HG03469 (cell line): ENCODE results near the gene FCGBP.
"Not testable (repeated sequence)": the region's sequence is repeated elsewhere in the genome, so short reads cannot be mapped to it uniquely, and the experiment has no call there.

Experiments used
- ATAC-seq: cut with Tn5 transposase; IDR thresholded peaks from one replicate; pipeline ENCODE4 v1.9.1; 2021; ENCODE audit warnings: mild to moderate bottlenecking, moderate library complexity, moderate number of reproducible peaks; ENCODE audit not compliant: unreplicated experiment

FCGBP gene

DNA sequence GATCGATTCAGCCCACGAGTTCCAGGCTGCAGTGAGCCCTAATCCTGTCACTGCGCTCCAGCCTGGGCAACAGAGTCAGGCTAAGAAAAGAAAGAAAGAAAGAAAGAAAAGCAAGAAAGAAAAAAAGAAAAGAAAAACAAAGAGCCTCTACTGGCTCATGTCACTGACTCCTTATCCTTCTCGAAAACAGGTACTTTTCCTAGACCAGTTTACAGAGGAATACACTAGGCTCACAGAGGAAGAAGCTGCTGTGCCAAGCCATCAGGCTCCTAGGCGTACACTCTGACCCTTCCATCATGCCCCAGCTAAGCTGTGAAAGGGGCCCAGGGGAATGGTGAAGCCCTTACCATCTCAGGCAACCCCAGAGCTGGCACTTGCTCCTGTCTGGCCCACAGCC lies 41.9 kb downstream of the FCGBP start:
- ATAC-seq: not testable (repeated sequence)

DNA sequence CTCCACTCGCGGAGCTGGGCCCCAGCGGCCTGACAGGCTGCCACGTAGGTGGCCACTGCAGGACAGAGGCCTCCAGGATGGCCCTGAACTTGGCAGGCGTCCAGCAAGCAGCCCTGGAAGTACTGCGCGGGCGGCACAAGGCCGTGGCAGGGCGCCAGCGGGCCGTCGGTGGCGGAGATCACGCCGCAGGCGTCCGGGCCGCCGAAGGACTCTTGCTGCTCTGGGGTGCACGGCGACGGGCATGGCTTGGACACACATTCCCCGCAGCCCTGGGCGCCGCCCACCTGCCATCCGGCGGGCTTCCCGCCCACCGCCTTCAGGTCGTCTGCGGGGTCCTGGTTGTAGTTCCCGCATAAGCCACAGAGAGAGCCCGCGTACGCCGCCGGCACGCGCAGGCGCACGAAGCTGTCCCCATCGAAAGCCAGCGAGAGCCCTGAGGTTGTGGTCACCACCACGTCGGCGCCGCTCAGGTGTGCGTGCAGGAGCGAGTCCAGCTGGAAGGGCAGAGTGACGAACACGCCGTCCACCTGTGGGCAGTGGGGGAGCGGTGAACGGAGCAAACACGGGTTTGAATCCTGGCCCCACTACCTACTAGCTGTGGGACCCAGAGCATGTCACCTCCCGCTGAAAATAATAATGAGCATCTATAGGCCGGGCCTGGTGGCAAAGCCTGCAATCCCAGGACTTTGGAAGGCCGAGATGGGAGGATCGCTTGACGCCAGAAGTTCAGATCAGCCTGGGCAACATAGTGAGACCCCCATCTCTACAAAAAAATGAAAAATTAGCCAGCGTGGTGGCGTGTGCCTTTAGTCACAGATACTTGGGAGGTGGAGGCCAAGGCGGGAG lies 42.6 kb downstream of the FCGBP start:
- not testable (repeated sequence) for ATAC-seq

- ATAC-seq: no peak
Measured at GRCh38 chr19:39890755-39891551, 43.5 kb downstream of the FCGBP start.

GRCh38 chr19:39889872-39890754 lies 44.3 kb downstream of the FCGBP start:
- not testable (repeated sequence) for ATAC-seq

GRCh38 chr19:39887456-39887951 lies 46.9 kb downstream of the FCGBP start:
- ATAC-seq: not testable (repeated sequence)

GRCh38 chr19:39885821-39886554 lies 48.4 kb downstream of the FCGBP start:
- not testable (repeated sequence) for ATAC-seq

DNA sequence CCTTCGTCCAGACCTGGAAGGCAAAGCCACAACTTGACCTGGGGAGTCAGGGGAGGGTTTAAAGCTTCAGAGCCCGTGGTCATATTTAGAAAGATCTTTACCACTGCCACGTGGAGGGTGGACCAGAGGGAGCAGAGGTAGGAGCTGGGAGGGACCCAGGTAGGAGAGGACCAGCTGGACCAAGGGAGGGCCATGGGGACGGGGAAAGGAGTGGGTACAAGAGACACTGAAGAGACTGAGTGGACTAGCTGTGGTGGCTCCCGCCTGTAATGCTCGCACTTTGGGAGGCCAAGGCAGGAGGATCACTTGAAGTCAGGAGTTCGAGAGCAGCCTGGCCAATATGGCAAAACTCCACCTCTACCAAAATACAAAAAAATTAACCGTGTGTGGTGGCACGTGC lies 49.7 kb downstream of the FCGBP start:
- not testable (repeated sequence) for ATAC-seq
